Left lung (tissue), 10 donors: Measurements from ENCODE around the gene KIZ. TPM values are rescaled to one million over a fixed set of nuclear protein-coding genes. Genes with fewer than 3 reads are reported as not detected.

Source experiments
- ATAC-seq: fragments of 200-7000 bp; cut with Tn5 transposase; one replicate; pipeline ENCODE4 v1.9.1; 2020; ENCODE audit warnings: moderate library complexity
- DNase-seq, 4 donors: peaks; one replicate each; pipeline ENCODE4 v3.0.0-alpha.2; 2013 to 2020
- H3K27ac ChIP-seq, 2 donors: fragments of 200-600 bp; sonication (generic) in 1 of 2; one replicate each; pipeline versions ENCODE4 v1.5.0 to v1.8.0; 2020 to 2021
- H3K27me3 ChIP-seq, 2 donors: fragments of 200-600 bp; sonication (generic) in 1 of 2; one replicate each; pipeline versions ENCODE4 v1.5.0 to v1.8.0; 2020 to 2021
- H3K36me3 ChIP-seq, 2 donors: fragments of 200-600 bp; sonication (generic) in 1 of 2; one replicate each; pipeline versions ENCODE4 v1.5.0 to v1.8.0; 2020 to 2021
- H3K4me1 ChIP-seq, 2 donors: fragments of 200-600 bp; one replicate each; pipeline ENCODE4 v1.8.0; 2021
- H3K4me3 ChIP-seq, 2 donors: fragments of 200-600 bp; sonication (generic) in 1 of 2; one replicate each; pipeline versions ENCODE4 v1.5.0 to v1.8.0; 2020 to 2021; ENCODE audit warnings: mild to moderate bottlenecking in 1 of 2
- H3K9me3 ChIP-seq, 2 donors: fragments of 200-600 bp; sonication (generic) in 1 of 2; one replicate each; pipeline versions ENCODE4 v1.5.0 to v1.8.0; 2020 to 2021
- intact Hi-C, 2 donors: fragments of 100-400 bp; cut with DNase I; formaldehyde crosslinking; loops; one replicate each; pipeline versions ENCODE4 v1.11.2 to v1.14.2; 2022
- polyA plus RNA-seq, 6 donors: library from polyadenylated mRNA; unstranded; fragments of 120-200 nt; gene quantifications; one replicate each; pipeline ENCODE4 v1.2.1, GENCODE V29; 2013; ENCODE audit not compliant: insufficient read length in 6 of 6
- total RNA-seq, 2 donors: library from RNA; stranded (reverse); fragmentation: NEBNext Ultra II Directional; extraction: Animal tissue kit (Norgen Biotek cat#: 25700); gene quantifications; one replicate each; pipeline ENCODE4 v1.2.1, GENCODE V29; 2021
- TF ChIP-seq, protein P1 (sequence below), 2 donors: fragments of 200-600 bp; sonication (generic) in 1 of 2; IDR thresholded peaks; one replicate each; pipeline versions ENCODE4 v1.5.0 to v1.8.0; 2021; ENCODE audit warnings: antibody characterized with exemption in 2 of 2
- donor health status: DM: no; HTN: yes; CAD: no.
- donor health status: DM: no; HTN: no; CAD: no.

The KIZ gene
- total and polyA plus RNA-seq, 8 donors = 10.4 to 30.6 (median 25.2) TPM

DNA sequence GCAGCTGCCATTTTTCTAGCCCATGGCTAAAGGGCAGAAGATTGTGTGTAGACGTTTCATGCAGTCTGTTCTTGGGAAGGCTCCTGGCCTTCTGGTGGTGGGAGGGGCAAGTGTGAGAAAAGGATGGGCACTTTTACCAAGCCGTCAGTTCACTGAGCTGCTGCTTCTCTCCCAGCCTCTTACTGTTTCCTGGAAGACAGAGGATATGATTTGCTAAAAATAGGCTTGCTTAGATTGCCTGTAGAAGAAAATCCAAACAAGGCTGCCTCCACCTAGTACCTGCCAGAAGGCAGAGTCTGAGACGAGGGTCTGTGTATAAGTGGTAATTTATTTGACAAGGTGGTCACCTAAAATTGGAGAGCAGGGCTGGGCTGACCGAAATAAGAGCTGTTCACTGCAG is 7.5 kb downstream of the KIZ start:
- ATAC-seq (no peak), DNase-seq (no peak)
- intact Hi-C loops = no loop called here
- H3K9me3 ChIP-seq = no peaks in the 10 kb centered on the region
- no peaks in the 10 kb centered on the region for H3K27me3 ChIP-seq
- TF ChIP-seq, protein P1, sequence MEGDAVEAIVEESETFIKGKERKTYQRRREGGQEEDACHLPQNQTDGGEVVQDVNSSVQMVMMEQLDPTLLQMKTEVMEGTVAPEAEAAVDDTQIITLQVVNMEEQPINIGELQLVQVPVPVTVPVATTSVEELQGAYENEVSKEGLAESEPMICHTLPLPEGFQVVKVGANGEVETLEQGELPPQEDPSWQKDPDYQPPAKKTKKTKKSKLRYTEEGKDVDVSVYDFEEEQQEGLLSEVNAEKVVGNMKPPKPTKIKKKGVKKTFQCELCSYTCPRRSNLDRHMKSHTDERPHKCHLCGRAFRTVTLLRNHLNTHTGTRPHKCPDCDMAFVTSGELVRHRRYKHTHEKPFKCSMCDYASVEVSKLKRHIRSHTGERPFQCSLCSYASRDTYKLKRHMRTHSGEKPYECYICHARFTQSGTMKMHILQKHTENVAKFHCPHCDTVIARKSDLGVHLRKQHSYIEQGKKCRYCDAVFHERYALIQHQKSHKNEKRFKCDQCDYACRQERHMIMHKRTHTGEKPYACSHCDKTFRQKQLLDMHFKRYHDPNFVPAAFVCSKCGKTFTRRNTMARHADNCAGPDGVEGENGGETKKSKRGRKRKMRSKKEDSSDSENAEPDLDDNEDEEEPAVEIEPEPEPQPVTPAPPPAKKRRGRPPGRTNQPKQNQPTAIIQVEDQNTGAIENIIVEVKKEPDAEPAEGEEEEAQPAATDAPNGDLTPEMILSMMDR (IDR thresholded peaks at IDR 0.05) = no peak
- H3K36me3 ChIP-seq = peaks cover 0 to 22% of the 10 kb centered on the region in 2 donors
- no peak overlapping the region for H3K4me3 ChIP-seq
- no peaks in the 10 kb centered on the region for H3K4me1 ChIP-seq
- H3K27ac ChIP-seq = no peak overlapping the region

- H3K36me3 ChIP-seq = peaks cover 0 to 22% of the 10 kb centered on the region in 2 donors
- H3K4me3 ChIP-seq = no peak overlapping the region
- ATAC-seq (no peak), DNase-seq (no peak)
- TF ChIP-seq, protein P1 (IDR thresholded peaks at IDR 0.05) = no peak
- no peak overlapping the region for H3K27ac ChIP-seq
- no peaks in the 10 kb centered on the region for H3K27me3 ChIP-seq
- no peaks in the 10 kb centered on the region for H3K4me1 ChIP-seq
- intact Hi-C loops = no loop called here
- no peaks in the 10 kb centered on the region for H3K9me3 ChIP-seq
These were observed 8.2 kb downstream of the KIZ start for GRCh38 chr20:21133917-21134622.

- H3K36me3 ChIP-seq = peaks cover 0 to 22% of the 10 kb centered on the region in 2 donors
- TF ChIP-seq, protein P1 (IDR thresholded peaks at IDR 0.05) = no peak
- H3K9me3 ChIP-seq = no peaks in the 10 kb centered on the region
- intact Hi-C loops = no loop called here
- no peaks in the 10 kb centered on the region for H3K27me3 ChIP-seq
- H3K4me1 ChIP-seq = no peaks in the 10 kb centered on the region
- ATAC-seq = no peak
- no peak overlapping the region for H3K4me3 ChIP-seq
- no peak overlapping the region for H3K27ac ChIP-seq
- DNase-seq = no peak
These were observed 9.1 kb downstream of the KIZ start for GRCh38 chr20:21134883-21135493.

DNA sequence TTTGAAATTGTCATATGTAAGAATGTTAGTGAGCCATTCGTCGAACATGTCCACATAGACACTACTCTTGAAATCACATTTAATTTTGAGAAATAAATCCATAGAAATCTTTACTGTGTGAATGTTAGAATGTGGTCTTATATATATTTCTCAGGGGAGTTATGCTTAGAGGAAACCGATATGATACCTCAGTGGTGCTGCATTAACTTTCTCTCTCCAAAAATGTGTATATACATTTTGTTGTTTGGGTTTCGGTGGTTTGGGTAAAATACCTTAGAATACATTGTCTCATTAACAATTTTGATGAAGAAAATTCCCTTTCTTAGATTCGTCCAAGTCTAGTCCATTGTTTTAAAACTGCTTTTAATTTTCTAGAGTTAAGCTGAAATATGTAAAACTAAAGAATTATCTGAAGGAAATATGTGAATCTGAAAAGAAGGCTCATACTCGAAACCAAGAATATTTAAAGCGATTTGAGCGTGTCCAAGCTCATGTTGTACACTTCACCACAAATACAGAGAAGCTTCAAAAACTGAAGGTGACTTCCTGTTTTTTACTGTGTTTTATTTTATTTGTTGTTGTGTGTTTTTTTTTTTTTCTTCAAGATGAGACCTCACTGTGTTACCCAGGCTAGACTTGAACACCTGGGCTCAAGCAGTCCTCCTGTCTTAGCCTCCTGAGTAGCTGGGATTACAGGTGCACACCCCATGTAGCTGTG is 10.3 kb downstream of the KIZ start:
- no peaks in the 10 kb centered on the region for H3K9me3 ChIP-seq
- intact Hi-C loops = no loop called here

More for the DNA sequence above, 10.3 kb downstream of the KIZ start:
- no peaks in the 10 kb centered on the region for H3K27me3 ChIP-seq
- DNase-seq = no peak
- H3K4me1 ChIP-seq = no peaks in the 10 kb centered on the region
- peaks cover 0 to 22% of the 10 kb centered on the region in 2 donors for H3K36me3 ChIP-seq
- no peak overlapping the region for H3K4me3 ChIP-seq
- ATAC-seq = no peak
- TF ChIP-seq, protein P1 (IDR thresholded peaks at IDR 0.05) = no peak
- no peak overlapping the region for H3K27ac ChIP-seq
